IMR-90 (cell line): ENCODE measurements around the gene PARP16. TPM values are rescaled to one million over a fixed set of nuclear protein-coding genes. Genes with fewer than 3 reads are reported as not detected.

Experiments used
- ATAC-seq: fragments of 200-7000 bp; cut with Tn5 transposase; 2 replicates; pipeline ENCODE4 v1.9.1; 2020; ENCODE audit warnings: low read depth, mild to moderate bottlenecking, moderate library complexity
- BruUV-seq: library from RNA; stranded (reverse); fragments of 400-500 nt; replicated peaks from 2 replicates; lab custom pipeline; 2021; lab: Mats Ljungman, UMichigan
- CTCF ChIA-PET: fragments of 300-600 bp; formaldehyde crosslinking; extraction: SDS; loops from one replicate; lab custom pipeline; 2021; ENCODE audit warnings: antibody characterized with exemption; lab: Yijun Ruan, JAX
- POLR2A ChIA-PET: fragments of 300-600 bp; sonication (Branson Sonifier 250); formaldehyde crosslinking; loops from one replicate; lab custom pipeline; 2022; ENCODE audit warnings: antibody characterized with exemption; ENCODE audit not compliant: unreplicated experiment; lab: Charles Lee
- DNase-seq: peaks from one replicate; pipeline ENCODE4 v3.0.0; 2013
- H2AFZ ChIP-seq: replicated peaks from 2 replicates; pipeline ENCODE3; 2013; ENCODE audit warnings: low read length, mild to moderate bottlenecking; ENCODE audit not compliant: poor library complexity
- H2AK5ac ChIP-seq: 2 replicates; pipeline ENCODE4 v1.6.1; 2013; ENCODE audit warnings: low read depth, low read length, inconsistent platforms
- H2AK9ac ChIP-seq: replicated peaks from 2 replicates; pipeline ENCODE3; 2013; ENCODE audit warnings: mild to moderate bottlenecking, low read depth, low read length, moderate library complexity; ENCODE audit not compliant: poor library complexity
- H2BK120ac ChIP-seq: 2 replicates; pipeline ENCODE4 v1.6.1; 2013; ENCODE audit warnings: low read depth, low read length, inconsistent platforms
- H2BK15ac ChIP-seq: 3 replicates; pipeline ENCODE4 v1.6.1; 2013; ENCODE audit warnings: low read depth, low read length, inconsistent platforms
- H2BK20ac ChIP-seq: 2 replicates; pipeline ENCODE4 v1.6.1; 2013; ENCODE audit warnings: low read depth, mild to moderate bottlenecking, inconsistent platforms, low read length, moderate library complexity
- H2BK5ac ChIP-seq: 2 replicates; pipeline ENCODE4 v1.6.1; 2013; ENCODE audit warnings: mild to moderate bottlenecking, low read depth, low read length, inconsistent platforms; ENCODE audit not compliant: poor library complexity, severe bottlenecking
- H3K14ac ChIP-seq: replicated peaks from 2 replicates; pipeline ENCODE4 v1.6.1; 2013; ENCODE audit warnings: low read depth, low read length, inconsistent platforms
- H3K18ac ChIP-seq: 2 replicates; pipeline ENCODE4 v1.6.1; 2013; ENCODE audit warnings: low read depth, low read length, control low read depth
- H3K23ac ChIP-seq: 2 replicates; pipeline ENCODE4 v1.6.1; 2013; ENCODE audit warnings: low read depth, low read length, inconsistent platforms
- H3K27ac ChIP-seq: 2 replicates; pipeline ENCODE4 v1.5.1; 2013; ENCODE audit warnings: mild to moderate bottlenecking, control low read depth, low read length; ENCODE audit not compliant: insufficient read depth
- H3K27me3 ChIP-seq: 2 replicates; pipeline ENCODE4 v1.6.1; 2013; ENCODE audit warnings: low read length; ENCODE audit not compliant: control insufficient read depth, insufficient read depth
- H3K36me3 ChIP-seq: 2 replicates; pipeline ENCODE4 v1.6.1; 2013; ENCODE audit warnings: low read length, mixed read lengths; ENCODE audit not compliant: control insufficient read depth, insufficient read depth
- H3K4ac ChIP-seq: 2 replicates; pipeline ENCODE4 v1.6.1; 2013; ENCODE audit warnings: low read depth, low read length, inconsistent platforms
- H3K4me1 ChIP-seq: 2 replicates; pipeline ENCODE4 v1.6.1; 2013; ENCODE audit warnings: low read length, mixed read lengths; ENCODE audit not compliant: control insufficient read depth, insufficient read depth
- H3K4me2 ChIP-seq: 2 replicates; pipeline ENCODE4 v1.6.1; 2013; ENCODE audit warnings: low read depth, mild to moderate bottlenecking, control low read depth, low read length, moderate library complexity
- H3K4me3 ChIP-seq: 2 replicates; pipeline ENCODE4 v1.5.1; 2013; ENCODE audit warnings: low read depth, mild to moderate bottlenecking, control low read depth, low read length, moderate library complexity; ENCODE audit not compliant: insufficient read depth
- H3K56ac ChIP-seq: 2 replicates; pipeline ENCODE4 v1.6.1; 2013; ENCODE audit warnings: low read length, inconsistent platforms; ENCODE audit not compliant: insufficient read depth; ENCODE audit errors: extremely low read depth
- H3K79me1 ChIP-seq, 2 experiments: 2 replicates each; pipeline ENCODE4 v1.6.1; 2013; ENCODE audit warnings: low read length in 2 of 2, inconsistent platforms in 1 of 2, low read depth in 1 of 2
- H3K9ac ChIP-seq: 2 replicates; pipeline ENCODE4 v1.6.1; 2013; ENCODE audit warnings: low read depth, low read length, control low read depth
- H3K9me1 ChIP-seq: 2 replicates; pipeline ENCODE4 v1.6.1; 2013; ENCODE audit warnings: low read length, inconsistent platforms; ENCODE audit not compliant: insufficient read depth
- H3K9me3 ChIP-seq: 2 replicates; pipeline ENCODE4 v1.6.1; 2013; ENCODE audit warnings: low read length; ENCODE audit not compliant: control insufficient read depth, insufficient read depth
- H4K20me1 ChIP-seq: 2 replicates; pipeline ENCODE4 v1.6.1; 2013; ENCODE audit warnings: low read length, inconsistent platforms; ENCODE audit not compliant: insufficient read depth
- H4K5ac ChIP-seq: 2 replicates; pipeline ENCODE4 v1.6.1; 2013; ENCODE audit warnings: mild to moderate bottlenecking, low read depth, low read length, control low read depth
- H4K8ac ChIP-seq, 2 experiments: 2 replicates each; pipeline ENCODE4 v1.6.1; 2013; ENCODE audit warnings: low read depth in 2 of 2, low read length in 2 of 2, control low read depth in 1 of 2, inconsistent platforms in 1 of 2
- H4K91ac ChIP-seq: 2 replicates; pipeline ENCODE4 v1.6.1; 2013; ENCODE audit warnings: low read depth, low read length, inconsistent platforms; ENCODE audit not compliant: insufficient read depth
- BHLHE40 ChIP-seq: fragments of 150-350 bp; IDR thresholded peaks from 2 replicates; pipeline ENCODE4 v1.6.1; 2016; ENCODE audit warnings: mild to moderate bottlenecking, low read depth, low read length
- CEBPB ChIP-seq: IDR thresholded peaks from 2 replicates; pipeline ENCODE4 v1.6.1; 2012; ENCODE audit warnings: low read depth, low read length, improper control_type of control experiment
- CHD1 ChIP-seq: IDR thresholded peaks from 2 replicates; pipeline ENCODE4 v1.6.1; 2012; ENCODE audit warnings: low read depth, low read length, improper control_type of control experiment
- MAZ ChIP-seq: IDR thresholded peaks from 2 replicates; pipeline ENCODE4 v1.6.1; 2012; ENCODE audit warnings: low read depth, mild to moderate bottlenecking, low read length, improper control_type of control experiment, moderate library complexity, borderline replicate concordance
- MXI1 ChIP-seq: IDR thresholded peaks from 2 replicates; pipeline ENCODE4 v1.6.1; 2012; ENCODE audit warnings: low read depth, mild to moderate bottlenecking, low read length, moderate library complexity, borderline replicate concordance
- POLR2A ChIP-seq: IDR thresholded peaks from 2 replicates; pipeline ENCODE4 v1.6.1; 2012; ENCODE audit warnings: mild to moderate bottlenecking, low read depth, low read length
- RAD21 ChIP-seq: IDR thresholded peaks from 2 replicates; pipeline ENCODE4 v1.6.1; 2012; ENCODE audit warnings: low read length, improper control_type of control experiment
- RFX5 ChIP-seq: IDR thresholded peaks from 2 replicates; pipeline ENCODE4 v1.8.0; 2012; ENCODE audit warnings: low read depth, mild to moderate bottlenecking, low read length, moderate library complexity
- WGBS, 2 experiments: methylation state at CpG; one replicate each; pipeline versions ENCODE4 v1.1.5 to v1.1.7; 2013; ENCODE audit warnings: missing lambda C conversion rate in 2 of 2; ENCODE audit not compliant: insufficient read length in 1 of 2; ENCODE audit errors: extremely low coverage in 2 of 2; 5-methylcytosine and 5-hydroxymethylcytosine counted together
- dilution Hi-C: fragments of 300-500 bp; cut with HindIII; formaldehyde crosslinking; loops from one replicate; pipeline ENCODE4 v1.14.3; 2018; ENCODE audit warnings: low sequenced_read_pairs; ENCODE audit not compliant: unreplicated experiment
- in situ Hi-C: fragments of 300-500 bp; cut with MboI; formaldehyde crosslinking; loops from 3 replicates; pipeline ENCODE4 v1.14.3; 2019; ENCODE audit warnings: low sequenced_read_pairs, inconsistent platforms, mixed read lengths
- intact Hi-C: fragments of 100-400 bp; cut with micrococcal nuclease; formaldehyde crosslinking; loops from 2 replicates; pipeline ENCODE4 v1.10.0; 2022
- polyA plus RNA-seq, 3 experiments: library from polyadenylated mRNA; depleted of rRNA; stranded (reverse); fragments of >200 nt; gene quantifications; 2 replicates each; pipeline ENCODE4 v1.2.3, GENCODE V29; 2012; ENCODE audit warnings: low replicate concordance in 1 of 3
- total RNA-seq: library from RNA; depleted of rRNA; stranded (reverse); fragments of >200 nt; gene quantifications from 2 replicates; pipeline ENCODE4 v1.2.3, GENCODE V29; 2012
- TF ChIP-seq, protein P1 (sequence below): conservative IDR thresholded peaks from 2 replicates; pipeline ENCODE4 v1.5.1; 2012; ENCODE audit warnings: mild to moderate bottlenecking, low read depth, low read length, improper control_type of control experiment

Gene PARP16
- total and polyA plus RNA-seq, 2 of the 4 experiments (the other 2 are of a cell fraction), result 1.3 to 5.0 TPM

DNA sequence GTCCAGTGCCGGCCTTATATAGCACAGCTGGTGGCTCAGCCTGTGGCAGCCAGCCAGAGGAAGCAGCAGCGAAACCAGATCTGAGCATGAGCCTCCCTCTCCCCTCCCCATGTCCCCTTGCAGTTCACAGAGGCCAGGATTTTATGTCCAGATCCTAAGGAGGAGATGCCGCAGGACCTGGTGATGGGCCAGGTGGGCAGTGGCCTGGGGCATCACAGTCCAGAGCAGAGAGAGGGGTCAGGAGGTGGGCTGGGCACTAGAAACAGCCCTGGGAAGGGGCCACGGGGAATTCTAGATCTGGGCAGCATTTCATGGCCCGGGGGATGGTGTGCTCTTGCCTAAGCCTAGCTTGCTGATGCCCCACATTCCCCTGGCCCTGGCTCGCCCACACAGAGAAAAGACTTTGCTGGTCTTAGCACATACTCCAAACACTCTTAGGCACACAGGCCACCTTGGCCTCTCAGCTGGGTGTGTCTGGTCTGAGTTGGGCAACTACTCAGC lies 75.2 kb downstream of the PARP16 start:
- ChIA-PET POLR2A (no interaction called here), CTCF (no interaction called here)
- Histone ChIP-seq H3K56ac (no peak overlapping the region), H3K23ac (no peak overlapping the region), H3K79me1 (no peaks in the 10 kb centered on the region), H2AK5ac (no peak overlapping the region), H2AFZ (peak overlapping the region; percentile 73), H3K9me3 (no peaks in the 10 kb centered on the region), H3K27ac (no peak overlapping the region), H3K18ac (no peak overlapping the region; the same call in 1 of the 2 replicates), H3K4me3 (no peak overlapping the region), H4K20me1 (no peaks in the 10 kb centered on the region), H2AK9ac (no peak overlapping the region), H3K4me1 (peaks cover 12% of the 10 kb centered on the region; the same call in 1 of the 2 replicates), H4K8ac (no peak overlapping the region), H2BK120ac (no peak overlapping the region), H4K5ac (no peak overlapping the region), H2BK5ac (no peak overlapping the region), H3K36me3 (no peaks in the 10 kb centered on the region), H3K4me2 (peak overlapping the region; percentile 45; the same call in 1 of the 2 replicates), H2BK15ac (no peak overlapping the region), H2BK20ac (no peak overlapping the region), H3K4ac (no peak overlapping the region), H4K91ac (no peak overlapping the region), H3K14ac (no peak overlapping the region), H3K9ac (no peak overlapping the region), H3K27me3 (peaks cover 22% of the 10 kb centered on the region), H3K9me1 (no peaks in the 10 kb centered on the region)
- BruUV-seq, result no TSS peak
- intact Hi-C loops (no loop called here), dilution Hi-C loops (no loop called here), in situ Hi-C loops (no loop called here)
- ATAC-seq (peak; percentile 85), DNase-seq (peak; percentile 59)
- WGBS, 2 experiments, result 0% methylated on average over 1 of the region's 6 CpGs; no CpG with 5 or more reads in 1 of the 2 experiments
- no peak for TF ChIP-seq CHD1
- TF ChIP-seq POLR2A, result no peak
- TF ChIP-seq RFX5, result no peak
- TF ChIP-seq, protein P1, sequence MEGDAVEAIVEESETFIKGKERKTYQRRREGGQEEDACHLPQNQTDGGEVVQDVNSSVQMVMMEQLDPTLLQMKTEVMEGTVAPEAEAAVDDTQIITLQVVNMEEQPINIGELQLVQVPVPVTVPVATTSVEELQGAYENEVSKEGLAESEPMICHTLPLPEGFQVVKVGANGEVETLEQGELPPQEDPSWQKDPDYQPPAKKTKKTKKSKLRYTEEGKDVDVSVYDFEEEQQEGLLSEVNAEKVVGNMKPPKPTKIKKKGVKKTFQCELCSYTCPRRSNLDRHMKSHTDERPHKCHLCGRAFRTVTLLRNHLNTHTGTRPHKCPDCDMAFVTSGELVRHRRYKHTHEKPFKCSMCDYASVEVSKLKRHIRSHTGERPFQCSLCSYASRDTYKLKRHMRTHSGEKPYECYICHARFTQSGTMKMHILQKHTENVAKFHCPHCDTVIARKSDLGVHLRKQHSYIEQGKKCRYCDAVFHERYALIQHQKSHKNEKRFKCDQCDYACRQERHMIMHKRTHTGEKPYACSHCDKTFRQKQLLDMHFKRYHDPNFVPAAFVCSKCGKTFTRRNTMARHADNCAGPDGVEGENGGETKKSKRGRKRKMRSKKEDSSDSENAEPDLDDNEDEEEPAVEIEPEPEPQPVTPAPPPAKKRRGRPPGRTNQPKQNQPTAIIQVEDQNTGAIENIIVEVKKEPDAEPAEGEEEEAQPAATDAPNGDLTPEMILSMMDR, result no peak
- no peak for TF ChIP-seq CEBPB
- no peak for TF ChIP-seq MAZ
- no peak for TF ChIP-seq MXI1
- no peak for TF ChIP-seq BHLHE40
- TF ChIP-seq RAD21, result no peak
